Renal cortex interstitium (tissue), 11 donors: ENCODE data around the gene DQX1. TPM values are rescaled to one million over a fixed set of nuclear protein-coding genes. Genes with fewer than 3 reads are reported as not detected.

ENCODE experiments used
- DNase-seq, 11 donors: peaks; one replicate each; pipeline ENCODE4 v3.0.0-alpha.2; 2013; ENCODE audit warnings: low read depth in 9 of 11, low spot score in 4 of 11; ENCODE audit errors: extremely low read depth in 1 of 11
- polyA plus RNA-seq, 3 donors: library from polyadenylated mRNA; unstranded; fragments of 120-200 nt; gene quantifications; one replicate each; pipeline ENCODE4 v1.2.1, GENCODE V29; 2013; ENCODE audit not compliant: insufficient read length in 3 of 3

The DQX1 gene
- polyA plus RNA-seq, 3 donors = 0.14 to 0.82 (median 0.19) TPM

DNA sequence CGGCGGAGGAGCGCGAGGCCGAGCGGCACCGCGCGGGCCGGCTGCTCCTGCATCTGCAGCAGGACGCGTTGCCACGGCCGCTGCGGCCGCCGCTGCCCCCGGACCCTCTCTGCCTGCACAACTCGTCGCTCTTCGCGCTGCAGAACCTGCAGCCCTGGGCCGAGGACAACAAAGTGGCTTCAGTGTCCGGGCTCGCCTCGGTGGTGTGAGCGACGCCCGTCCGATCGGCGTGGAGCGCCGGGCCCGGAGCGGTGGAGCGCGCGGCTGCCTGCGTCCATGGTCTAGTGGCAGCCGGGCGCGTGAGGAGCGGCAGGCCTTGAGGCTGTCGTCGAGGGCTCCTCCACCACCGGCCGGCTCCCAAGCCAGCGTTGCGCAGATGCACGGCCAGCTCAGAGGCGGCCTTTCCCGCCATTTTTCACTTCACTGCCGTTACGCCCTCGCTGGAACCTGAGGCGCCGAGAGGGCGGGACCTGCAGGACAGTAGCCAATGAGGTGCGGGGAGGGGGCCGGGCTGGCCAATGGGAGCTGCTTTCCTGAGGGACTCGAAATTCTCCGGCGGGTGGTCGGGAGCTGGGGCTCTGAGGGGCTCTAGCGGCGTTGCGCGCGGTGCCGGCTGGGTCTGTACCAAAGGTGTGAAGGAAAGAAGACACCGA, 9.9 kb downstream of the DQX1 start:
- DNase-seq = no peak

DNA sequence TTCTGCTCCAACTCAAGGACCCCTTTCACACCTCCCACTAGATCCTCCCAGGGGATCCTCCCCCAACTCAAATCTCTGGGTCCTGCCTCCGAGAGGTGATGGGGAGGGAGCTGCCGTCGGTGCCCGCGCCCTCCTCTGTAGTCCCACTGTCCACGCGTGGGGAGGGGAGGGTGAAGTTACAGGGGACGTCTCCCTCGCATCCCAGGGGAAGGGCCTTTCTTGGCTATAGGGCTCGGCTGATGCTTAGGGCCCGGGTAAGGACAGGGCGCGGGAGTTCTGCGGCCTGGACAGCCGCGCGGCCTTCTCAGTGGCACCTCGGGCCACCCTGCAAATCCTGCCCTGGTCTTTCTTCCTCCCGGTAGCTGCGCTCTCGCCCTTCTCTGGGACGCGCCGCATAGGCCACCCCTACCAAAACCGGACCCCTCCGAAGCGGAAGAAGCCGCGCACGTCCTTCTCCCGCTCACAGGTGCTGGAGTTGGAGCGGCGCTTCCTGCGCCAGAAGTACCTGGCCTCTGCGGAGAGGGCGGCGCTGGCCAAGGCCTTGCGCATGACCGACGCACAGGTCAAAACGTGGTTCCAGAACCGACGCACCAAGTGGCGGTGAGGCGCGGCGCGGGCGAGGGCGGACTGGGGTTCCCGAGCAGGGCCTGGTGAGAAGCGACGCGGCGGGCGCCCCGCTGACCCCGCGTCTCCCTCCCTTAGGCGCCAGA, 10.6 kb downstream of the DQX1 start:
- no peak for DNase-seq

DNA sequence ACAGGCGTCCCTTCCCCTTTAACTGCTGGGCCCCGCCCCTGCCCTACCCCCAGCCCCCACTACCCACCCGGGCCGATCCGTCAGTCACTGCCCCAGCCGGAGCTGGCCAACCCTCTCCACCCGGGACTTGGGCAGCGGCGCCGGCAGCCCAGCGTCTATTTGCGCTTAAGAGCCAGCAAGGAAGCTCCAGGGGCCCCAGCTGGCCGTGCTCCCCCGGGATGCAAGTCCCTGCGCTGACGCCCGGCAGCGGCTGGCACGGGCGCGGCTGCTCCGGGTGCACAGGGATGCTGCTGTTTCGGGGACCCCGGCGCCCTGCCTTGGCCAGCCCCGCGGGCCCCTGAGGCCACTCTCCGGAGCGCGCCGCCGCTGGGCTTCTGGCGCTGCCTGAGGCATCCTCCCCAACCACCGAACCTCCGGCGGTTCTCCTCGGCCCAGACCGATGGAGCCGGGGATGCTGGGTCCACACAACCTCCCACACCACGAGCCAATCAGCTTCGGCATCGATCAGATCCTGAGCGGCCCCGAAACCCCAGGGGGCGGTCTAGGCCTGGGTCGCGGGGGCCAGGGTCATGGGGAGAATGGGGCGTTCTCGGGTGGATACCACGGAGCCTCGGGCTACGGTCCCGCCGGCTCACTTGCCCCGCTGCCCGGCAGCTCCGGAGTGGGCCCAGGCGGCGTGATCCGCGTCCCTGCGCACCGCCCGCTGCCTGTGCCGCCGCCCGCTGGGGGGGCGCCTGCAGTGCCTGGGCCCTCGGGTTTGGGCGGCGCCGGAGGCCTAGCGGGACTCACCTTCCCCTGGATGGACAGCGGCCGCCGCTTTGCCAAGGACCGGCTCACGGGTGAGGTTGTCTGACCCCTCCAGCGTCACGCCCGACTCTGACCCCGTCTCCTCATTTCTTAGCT, 11.4 kb downstream of the DQX1 start, which contains the start of gene TLX2:
Gene TLX2 (plus strand): TSS at position 83 of the 903 bp plus-strand sequence. CDS start 357 bp downstream, at position 440.
- no peak for DNase-seq

DNA sequence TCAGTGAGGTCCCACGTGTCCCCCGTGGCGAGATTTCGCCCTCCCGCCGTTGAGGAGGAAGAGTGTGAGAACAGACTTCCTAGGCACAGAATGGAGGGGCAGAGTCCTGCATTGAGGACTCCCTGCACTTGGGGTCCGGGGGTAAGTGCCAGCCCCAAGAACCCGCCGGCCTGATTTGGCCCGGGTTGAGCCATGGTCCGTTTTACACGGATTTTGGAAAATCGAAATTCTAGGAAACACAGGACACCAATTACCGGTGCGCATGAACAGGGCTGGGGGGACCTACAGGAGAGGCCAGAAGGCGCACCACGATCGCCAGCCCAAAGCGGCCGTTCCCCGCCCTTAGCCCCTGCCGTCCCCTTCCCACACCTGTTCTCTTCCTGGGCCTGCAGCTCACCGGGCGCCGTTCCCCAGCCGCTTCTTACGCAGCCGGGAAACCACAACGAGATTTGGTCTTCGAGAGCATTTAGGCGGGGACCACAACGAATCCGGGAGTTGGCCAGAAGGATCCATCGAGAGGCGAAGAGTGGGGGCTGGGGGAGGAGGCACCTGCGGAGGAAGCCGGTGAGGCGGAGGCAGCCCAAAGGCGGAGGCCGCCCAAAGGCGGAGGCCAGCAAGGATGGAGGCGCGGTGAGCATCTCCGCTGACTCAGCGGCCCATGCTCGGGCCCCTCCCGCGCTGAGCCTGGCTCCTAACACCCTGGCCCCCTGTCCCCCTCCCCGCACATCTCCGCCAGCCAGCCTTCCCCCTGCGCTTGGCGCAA, 12.2 kb downstream of the DQX1 start:
- DNase-seq = no peak

DNA sequence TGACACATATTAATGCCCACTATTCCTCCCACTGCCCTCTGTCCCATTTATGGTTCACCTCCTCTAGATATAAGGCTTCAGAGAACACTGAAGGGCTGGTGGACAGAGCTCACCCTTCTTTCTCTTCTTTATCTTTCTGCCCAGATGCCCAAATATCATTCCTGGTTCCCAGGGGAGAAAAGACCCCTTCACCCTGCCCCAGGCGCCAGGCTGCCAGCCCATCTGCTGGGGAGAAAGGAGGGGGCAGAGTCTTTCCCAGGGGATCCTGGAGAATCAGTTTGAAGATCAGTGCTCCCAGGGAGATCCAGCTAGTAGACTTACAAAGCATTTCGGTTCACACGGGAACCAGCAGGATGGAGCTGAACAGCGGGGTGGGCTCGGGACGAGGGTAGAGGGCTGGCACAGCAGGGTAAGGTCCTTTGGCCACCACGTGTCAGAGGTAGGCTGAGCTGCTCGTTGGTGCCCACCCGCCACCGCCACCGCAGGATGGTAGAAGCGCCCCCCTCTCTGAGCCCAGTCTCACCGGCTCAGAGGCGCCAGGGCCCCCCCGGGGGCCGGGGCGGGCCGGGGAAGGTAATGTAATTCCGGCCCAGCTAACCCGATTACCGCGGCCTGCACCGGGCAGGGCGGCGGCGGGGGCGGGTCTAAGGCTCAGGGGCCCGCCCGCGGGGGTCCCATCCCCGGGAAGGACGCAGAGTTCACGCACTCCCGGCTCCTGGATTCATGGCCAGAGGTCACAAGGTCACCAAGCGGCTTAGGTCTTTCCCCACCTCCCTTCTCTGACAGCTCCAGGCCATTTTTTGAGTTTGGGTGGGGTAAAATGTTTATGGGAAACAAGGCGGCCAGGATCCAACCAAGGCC, 13.1 kb downstream of the DQX1 start:
- no peak for DNase-seq

DNA sequence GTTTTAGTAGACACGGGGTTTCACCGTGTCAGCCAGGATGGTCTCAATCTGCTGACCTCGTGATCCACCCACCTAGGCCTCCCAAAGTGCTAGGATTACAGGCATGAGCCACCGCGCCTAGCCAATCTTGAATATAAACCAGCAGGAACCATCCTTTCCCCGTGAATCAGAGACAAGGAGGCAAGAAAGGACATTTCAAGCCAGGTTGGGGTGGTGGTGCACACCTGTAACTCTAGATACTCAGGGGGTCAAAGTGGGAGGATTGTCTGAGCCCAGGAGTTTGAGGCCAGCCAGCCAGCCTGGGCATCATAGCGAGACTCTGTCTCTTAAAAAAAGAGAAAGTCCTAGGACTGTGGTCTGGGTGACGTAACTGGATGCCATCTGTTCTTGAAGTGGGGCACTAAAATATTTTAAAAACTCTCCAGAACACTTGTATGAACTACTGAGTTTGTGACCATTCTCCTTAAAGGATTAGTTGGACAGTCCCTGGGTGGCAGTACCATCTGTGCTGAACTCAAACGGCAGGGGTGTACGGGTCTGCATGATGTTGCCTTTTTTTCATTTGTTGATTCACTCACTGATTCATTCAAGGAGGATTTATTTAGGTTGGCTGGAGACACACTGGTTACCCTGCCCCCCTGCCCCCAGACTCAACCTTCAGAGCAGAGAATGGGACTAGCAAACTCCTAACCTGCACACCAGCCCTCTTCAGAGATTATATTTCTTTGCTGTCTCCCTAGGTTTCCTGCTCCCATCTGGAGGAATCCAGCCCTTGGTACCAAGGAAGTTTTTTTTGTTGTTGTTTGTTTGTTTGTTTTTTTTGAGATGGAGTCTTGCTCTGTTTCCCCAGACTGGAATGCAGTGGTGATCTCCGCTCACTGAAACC, 14.7 kb downstream of the DQX1 start:
- DNase-seq = no peak

DNA sequence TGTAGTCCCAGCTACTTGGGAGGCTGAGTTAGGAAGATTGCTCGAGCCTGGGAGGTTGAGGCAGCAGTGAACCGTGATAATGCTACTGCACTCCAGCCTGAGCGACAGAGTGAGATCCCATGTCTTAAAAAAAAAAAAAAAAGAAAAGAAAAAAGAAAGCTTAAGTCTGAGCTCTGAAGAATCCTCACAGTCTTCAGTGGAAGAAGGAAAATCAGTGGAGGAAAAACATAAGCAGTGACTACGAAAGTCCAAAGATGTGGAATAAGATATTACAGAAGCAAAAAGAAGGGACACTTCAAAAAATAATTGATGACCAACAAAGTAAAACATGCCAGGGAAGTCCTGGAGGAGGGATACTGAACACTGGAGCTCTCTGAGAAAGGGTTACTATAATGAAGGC, 15.8 kb downstream of the DQX1 start:
- no peak for DNase-seq

DNA sequence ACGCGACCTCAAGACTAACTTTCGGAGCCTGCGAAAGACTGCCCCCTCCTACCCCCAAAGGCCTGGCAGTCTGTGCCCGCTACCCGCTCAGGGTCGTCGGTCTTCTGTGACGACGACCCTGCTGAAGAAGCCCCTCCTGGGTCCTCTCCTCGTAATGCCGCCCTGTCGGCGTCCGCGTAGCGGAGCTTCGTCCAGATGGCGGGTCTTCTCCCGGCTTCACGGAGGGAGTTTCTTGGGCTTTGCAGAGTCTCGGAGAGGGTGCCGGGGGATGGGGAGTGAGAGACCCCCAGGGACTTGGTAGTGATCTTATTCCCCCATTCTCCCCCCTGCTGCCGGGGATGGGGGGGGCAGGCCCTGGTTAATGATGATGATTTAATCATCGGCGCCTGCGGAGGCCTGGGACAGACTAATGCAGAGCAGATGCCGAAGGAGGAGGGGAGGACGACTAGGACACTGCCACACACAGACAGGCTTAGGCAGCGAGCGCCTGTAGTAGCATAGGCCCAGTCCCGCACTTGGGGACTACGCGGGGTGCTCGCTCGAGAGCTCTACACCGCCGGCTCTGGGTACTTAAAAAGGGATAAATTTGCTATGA, 18.0 kb downstream of the DQX1 start:
- no peak for DNase-seq

DNA sequence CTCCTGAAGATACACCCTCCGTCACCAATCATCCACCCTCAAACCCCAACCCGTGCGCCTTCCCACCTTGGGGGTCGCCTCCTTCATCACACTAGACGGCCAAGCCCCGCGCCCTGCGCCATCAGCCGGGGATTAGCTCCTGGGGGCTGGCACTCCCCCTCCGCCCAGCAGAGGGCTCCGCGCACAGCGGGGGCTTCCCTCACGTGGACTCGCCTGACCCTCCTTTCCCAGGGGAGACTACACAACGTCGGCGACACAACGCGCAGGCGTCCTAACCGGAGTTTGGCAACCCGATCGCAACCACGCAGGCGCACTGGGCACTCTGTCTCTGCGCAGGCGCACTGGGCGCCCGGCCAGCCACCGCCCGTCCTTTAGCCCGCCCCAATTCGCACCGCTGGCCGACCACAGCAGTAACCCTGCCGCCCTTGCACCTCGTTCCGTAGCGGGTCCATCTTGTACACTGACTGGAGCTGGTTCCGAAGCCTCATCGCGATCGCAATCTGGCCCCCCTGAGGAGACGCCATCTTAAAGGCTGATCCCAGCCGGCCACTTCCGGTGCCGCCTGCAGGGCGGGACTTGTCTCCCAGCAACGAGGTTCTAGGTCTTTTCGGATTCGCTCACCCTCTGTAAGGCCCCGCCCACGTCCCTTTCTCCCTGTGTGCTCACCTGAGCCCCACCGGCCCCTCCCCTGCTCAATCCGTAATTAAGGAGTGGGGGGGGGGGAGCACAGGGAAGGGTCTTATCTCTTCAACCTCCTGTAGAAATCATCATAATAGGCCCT, 18.7 kb downstream of the DQX1 start, which contains the start of gene PCGF1:
Gene PCGF1 (minus strand): TSS at position 551 of the 781 bp plus-strand sequence. CDS start 27 bp downstream, at position 524.
- peak; percentile 95 to 99 (median 99) for DNase-seq

DNA sequence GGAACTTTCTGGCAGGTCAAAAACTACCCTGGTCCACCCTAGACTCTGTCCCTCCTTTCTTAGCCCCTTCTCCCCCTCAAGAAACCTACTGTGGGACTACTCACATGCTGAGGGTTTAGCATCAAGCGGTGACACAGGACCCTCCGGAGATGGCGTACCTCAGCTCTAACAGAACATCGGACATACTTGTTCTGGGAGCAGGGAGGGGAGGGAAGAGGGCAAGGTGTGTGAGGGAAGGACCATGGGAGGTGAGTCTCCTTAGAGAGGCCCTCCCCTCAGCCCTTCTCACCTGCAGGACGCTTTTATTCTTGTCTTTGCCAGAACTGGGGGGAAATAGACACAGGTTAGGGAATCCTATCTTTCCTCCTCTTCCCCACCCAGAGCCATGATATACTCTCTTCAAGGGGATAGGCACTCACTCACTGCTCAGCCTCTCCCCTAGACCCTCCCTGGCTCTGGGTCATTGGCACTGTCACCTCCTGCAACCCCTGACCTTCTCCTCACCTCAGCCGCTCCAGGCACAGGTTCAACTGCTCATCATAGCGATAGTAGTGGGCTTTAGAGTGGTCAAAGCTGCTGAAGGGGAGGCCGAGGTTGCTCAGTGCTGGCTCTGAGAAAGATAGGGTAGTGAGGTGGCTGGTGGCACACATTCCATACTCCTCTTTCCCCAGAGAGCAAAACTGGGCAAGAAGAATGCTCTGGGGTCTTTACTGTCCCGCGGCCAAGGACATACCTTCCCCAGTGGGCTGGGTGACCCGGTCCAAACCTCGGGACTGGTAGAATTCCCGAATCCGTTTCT, 20.4 kb downstream of the DQX1 start:
- DNase-seq = no peak

DNA sequence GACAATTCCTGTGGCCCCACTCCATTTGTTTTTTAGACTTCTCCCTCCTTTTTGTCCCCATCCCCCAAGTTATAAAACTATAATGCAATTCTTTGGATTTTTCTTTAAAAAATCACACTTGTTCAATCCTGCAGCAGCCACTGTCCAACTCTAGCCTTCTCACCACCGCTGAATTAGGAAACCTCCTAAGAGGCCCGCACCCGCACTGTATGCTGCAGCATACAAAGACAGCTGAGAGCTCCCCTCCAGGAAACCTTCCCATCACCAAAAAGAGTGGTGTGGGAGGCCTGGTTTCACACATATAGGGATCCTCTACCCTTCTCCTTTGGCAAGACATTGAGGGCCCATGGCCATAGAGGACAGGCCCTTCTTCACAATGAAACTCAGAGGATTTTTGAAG, 21.4 kb downstream of the DQX1 start:
- no peak for DNase-seq

DNA sequence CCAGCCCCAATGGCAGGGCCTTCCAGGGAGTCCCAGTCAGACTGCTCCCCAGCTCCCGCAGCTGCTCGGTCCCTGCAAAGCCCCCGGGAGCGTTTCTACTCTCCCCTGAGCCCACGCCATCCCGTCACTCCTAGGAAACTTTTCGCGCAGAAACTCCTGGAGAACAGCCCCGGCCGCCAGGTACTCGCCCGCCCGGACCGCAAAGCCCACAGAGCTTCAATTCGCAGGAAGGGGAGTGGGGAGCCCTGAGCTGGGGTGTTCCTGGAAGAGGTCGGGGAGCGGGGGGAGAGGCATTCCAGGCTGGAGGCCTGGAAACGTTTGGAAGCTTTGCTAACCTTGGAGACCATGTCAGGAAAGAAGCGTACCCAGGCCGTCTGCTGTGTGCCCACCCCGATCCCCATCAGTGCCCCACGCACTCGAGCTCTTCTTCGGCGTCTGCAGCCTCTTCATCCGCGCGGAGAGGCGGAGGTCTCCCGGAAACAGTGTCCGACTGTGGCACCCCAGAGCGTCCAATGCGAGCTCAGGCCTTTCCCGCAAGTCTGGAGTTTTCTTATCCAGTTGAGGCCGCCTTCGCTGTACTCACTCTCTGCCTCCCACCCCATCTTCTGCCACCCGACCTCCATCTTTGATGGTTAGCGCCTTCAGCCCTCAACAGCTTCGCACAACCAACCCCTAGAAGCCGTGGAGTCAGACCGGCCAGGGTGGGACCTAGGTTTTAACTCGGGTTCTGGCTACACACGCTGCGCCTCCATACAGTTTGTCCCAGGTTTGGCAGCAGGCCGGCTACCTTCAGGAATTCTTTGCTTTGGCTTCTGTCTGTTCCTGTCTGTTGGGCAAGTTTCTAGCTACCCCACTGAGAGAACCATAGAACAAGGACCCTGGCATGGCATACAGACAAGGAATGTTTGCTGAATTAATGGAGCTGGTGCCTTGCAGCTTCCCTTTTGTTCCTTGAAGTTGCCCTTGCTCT, 22.2 kb downstream of the DQX1 start:
- DNase-seq = no peak

DNA sequence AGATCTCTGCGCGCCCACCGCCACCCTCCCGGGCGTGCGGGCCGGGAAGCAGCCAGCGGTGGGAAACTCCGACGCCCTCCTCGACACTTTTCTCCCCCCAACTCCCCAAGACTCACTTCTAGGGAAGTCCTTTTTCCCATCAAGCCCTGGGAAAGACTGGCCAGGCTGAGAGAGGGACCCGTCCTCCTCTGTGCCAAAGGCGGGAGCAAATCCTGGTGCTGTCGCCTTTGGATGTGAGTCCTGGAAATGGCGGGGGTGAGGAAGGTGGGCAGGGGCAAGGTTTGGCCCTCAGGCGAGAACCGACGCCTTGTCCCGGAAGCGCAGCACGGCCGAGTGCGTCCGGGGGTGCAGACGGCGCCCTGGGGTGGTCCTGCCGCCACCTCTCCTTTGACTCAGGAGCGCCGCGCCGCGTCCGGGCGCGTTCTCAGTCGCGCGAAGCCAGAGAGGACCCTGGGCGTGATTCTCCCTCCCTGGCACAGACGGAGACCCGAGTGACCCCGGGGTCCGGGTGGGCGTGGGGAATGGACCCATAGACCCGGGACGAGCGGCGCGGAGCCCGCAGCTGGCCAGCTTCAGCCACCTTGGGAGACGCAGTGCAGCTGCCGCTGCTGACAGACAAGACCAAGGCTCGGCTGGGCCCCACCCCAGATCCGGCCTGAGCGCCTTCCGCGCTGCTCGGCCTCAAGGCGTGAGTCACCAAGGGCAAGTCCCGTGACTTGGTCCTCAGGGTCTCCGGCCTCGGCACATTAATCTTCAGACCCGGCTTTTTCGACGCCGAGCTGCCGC, 23.1 kb downstream of the DQX1 start:
- peak in 2 of 11 donors; percentile 71 for DNase-seq
